Measurements from ENCODE around the gene NUP214.

NUP214 gene

DNA sequence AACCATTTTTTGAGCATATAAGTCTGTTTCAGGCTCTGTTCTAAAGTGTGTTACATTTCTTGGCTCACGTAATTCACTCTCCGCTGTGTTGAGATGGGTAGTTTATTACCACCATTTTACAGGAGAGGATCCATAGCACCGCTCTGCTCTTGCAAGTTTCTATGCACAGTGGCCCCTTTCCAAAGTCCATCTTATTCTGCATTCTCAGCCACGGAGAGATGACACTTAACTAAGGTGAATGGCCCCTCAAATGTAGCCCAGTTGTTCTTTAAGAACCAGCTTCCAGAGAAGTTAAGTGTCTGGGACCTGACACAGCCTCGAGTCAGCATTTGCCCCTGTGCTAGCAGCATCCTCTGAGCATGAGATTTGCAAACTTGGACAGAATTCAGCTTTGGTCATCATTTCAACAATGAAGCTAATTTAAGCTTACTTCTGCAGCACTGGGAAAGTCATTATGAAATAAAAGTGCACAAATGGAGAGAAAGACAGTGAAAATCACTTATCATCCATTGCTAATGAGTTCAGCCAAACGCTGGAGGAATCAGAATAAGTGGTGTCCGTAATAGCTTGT lies 89.0 kb downstream of the NUP214 start:
- no peak for TF ChIP-seq YY1 (IDR thresholded peaks at IDR 0.05; ENCODE audit: insufficient read depth, insufficient read length)
- TF ChIP-seq SUZ12 (IDR thresholded peaks at IDR 0.05; ENCODE audit: extremely low read depth, insufficient read depth, insufficient read length), result no peak
- no peak for TF ChIP-seq ZNF274 (IDR thresholded peaks at IDR 0.05; ENCODE audit: low read depth, low read length)
- Histone ChIP-seq H3K4me1 (ENCODE audit: insufficient read depth, insufficient read length) (no peaks in the 10 kb centered on the region), H3K36me3 (ENCODE audit: insufficient read depth, insufficient read length, low read length) (peaks cover 31% of the 10 kb centered on the region), H3K4me3 (ENCODE audit: insufficient read length, low read depth) (no peak overlapping the region), H3K9ac (ENCODE audit: insufficient read length, low read depth) (no peak overlapping the region), H3K9me3 (ENCODE audit: insufficient read depth, low read length) (peaks cover 19% of the 10 kb centered on the region; the same call in 1 of the 2 replicates), H3K27me3 (ENCODE audit: insufficient read depth, insufficient read length) (no peaks in the 10 kb centered on the region)
- DNase-seq (ENCODE audit: low read depth, low spot score), result no peak

GRCh38 chr9:131214876-131215275 lies 89.5 kb downstream of the NUP214 start:
- no peak overlapping the region for H3K4me3 ChIP-seq (ENCODE audit: insufficient read length, low read depth)
- H3K9ac ChIP-seq (ENCODE audit: insufficient read length, low read depth), result no peak overlapping the region
- DNase-seq (ENCODE audit: low read depth, low spot score), result no peak
- peaks cover 32% of the 10 kb centered on the region for H3K36me3 ChIP-seq (ENCODE audit: insufficient read depth, insufficient read length, low read length)
- H3K4me1 ChIP-seq (ENCODE audit: insufficient read depth, insufficient read length), result no peaks in the 10 kb centered on the region
- no peaks in the 10 kb centered on the region for H3K27me3 ChIP-seq (ENCODE audit: insufficient read depth, insufficient read length)
- TF ChIP-seq SUZ12 (IDR thresholded peaks at IDR 0.05; ENCODE audit: extremely low read depth, insufficient read depth, insufficient read length) (no peak), ZNF274 (IDR thresholded peaks at IDR 0.05; ENCODE audit: low read depth, low read length) (no peak), YY1 (IDR thresholded peaks at IDR 0.05; ENCODE audit: insufficient read depth, insufficient read length) (no peak)
- H3K9me3 ChIP-seq (ENCODE audit: insufficient read depth, low read length), result peaks cover 19% of the 10 kb centered on the region; the same call in 1 of the 2 replicates

DNA sequence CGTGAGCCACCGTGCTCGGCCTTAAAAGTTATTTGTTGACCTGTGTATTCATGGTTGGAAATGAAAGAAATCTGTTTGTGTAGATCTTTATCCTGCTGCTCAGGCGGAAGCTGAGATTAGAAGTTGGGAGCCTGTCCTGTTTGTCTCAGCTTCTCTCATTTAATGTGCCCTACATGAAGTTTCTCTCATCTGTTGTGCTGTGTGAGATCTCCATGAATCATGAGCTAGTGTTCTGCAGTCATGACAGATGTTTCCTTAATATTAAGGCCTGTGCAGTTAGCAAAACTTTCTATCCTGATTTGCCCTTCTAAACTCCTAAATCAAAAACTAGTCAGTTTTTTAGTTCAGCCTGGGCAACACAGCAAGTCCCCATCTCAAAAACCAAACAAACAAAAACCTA lies 91.4 kb downstream of the NUP214 start:
- H3K27me3 ChIP-seq (ENCODE audit: insufficient read depth, insufficient read length), result no peaks in the 10 kb centered on the region
- TF ChIP-seq ZNF274 (IDR thresholded peaks at IDR 0.05; ENCODE audit: low read depth, low read length) (no peak), YY1 (IDR thresholded peaks at IDR 0.05; ENCODE audit: insufficient read depth, insufficient read length) (no peak), SUZ12 (IDR thresholded peaks at IDR 0.05; ENCODE audit: extremely low read depth, insufficient read depth, insufficient read length) (no peak)
- no peak overlapping the region for H3K4me3 ChIP-seq (ENCODE audit: insufficient read length, low read depth)
- H3K4me1 ChIP-seq (ENCODE audit: insufficient read depth, insufficient read length), result no peaks in the 10 kb centered on the region
- DNase-seq (ENCODE audit: low read depth, low spot score), result no peak
- H3K9ac ChIP-seq (ENCODE audit: insufficient read length, low read depth), result no peak overlapping the region
- peaks cover 26% of the 10 kb centered on the region for H3K36me3 ChIP-seq (ENCODE audit: insufficient read depth, insufficient read length, low read length)
- H3K9me3 ChIP-seq (ENCODE audit: insufficient read depth, low read length), result peaks cover 7% of the 10 kb centered on the region; the same call in 1 of the 2 replicates

- H3K4me1 ChIP-seq (ENCODE audit: insufficient read depth, insufficient read length), result no peaks in the 10 kb centered on the region
- H3K9me3 ChIP-seq (ENCODE audit: insufficient read depth, low read length), result 0 out of 2 replicates have a peak, but pooled peaks cover under 1% of the 10 kb centered on the region
- no peaks in the 10 kb centered on the region for H3K27me3 ChIP-seq (ENCODE audit: insufficient read depth, insufficient read length)
- H3K4me3 ChIP-seq (ENCODE audit: insufficient read length, low read depth), result no peak overlapping the region
- no peak for TF ChIP-seq SUZ12 (IDR thresholded peaks at IDR 0.05; ENCODE audit: extremely low read depth, insufficient read depth, insufficient read length)
- TF ChIP-seq ZNF274 (IDR thresholded peaks at IDR 0.05; ENCODE audit: low read depth, low read length), result no peak
- no peak for TF ChIP-seq YY1 (IDR thresholded peaks at IDR 0.05; ENCODE audit: insufficient read depth, insufficient read length)
- no peak for DNase-seq (ENCODE audit: low read depth, low spot score)
- no peak overlapping the region for H3K9ac ChIP-seq (ENCODE audit: insufficient read length, low read depth)
- peaks cover 29% of the 10 kb centered on the region for H3K36me3 ChIP-seq (ENCODE audit: insufficient read depth, insufficient read length, low read length)
Observed at GRCh38 chr9:131217331-131218031, 92.1 kb downstream of the NUP214 start.

DNA sequence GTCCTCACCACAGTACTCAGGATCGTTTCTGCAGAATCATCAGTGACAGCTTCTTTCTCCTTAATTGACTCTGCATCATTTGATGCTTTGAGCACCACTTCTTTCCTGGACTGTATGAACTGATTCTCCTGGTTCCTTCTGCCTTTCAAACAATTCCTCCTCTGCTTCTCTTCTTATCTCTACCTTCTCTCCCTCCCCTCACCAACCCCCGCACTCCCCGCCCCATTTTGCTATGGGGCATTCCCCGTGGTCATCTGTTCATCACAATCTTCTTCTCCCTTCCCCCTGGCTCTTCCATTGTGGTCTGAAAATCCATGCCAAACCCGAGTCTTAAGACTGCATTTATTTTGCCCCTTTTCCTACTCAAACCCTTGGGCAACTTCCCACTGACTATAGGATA lies 93.0 kb downstream of the NUP214 start:
- H3K4me3 ChIP-seq (ENCODE audit: insufficient read length, low read depth), result no peak overlapping the region
- no peaks in the 10 kb centered on the region for H3K9me3 ChIP-seq (ENCODE audit: insufficient read depth, low read length)
- H3K9ac ChIP-seq (ENCODE audit: insufficient read length, low read depth), result no peak overlapping the region
- no peak for DNase-seq (ENCODE audit: low read depth, low spot score)
- no peak for TF ChIP-seq SUZ12 (IDR thresholded peaks at IDR 0.05; ENCODE audit: extremely low read depth, insufficient read depth, insufficient read length)
- no peak for TF ChIP-seq YY1 (IDR thresholded peaks at IDR 0.05; ENCODE audit: insufficient read depth, insufficient read length)
- TF ChIP-seq ZNF274 (IDR thresholded peaks at IDR 0.05; ENCODE audit: low read depth, low read length), result no peak
- H3K4me1 ChIP-seq (ENCODE audit: insufficient read depth, insufficient read length), result no peaks in the 10 kb centered on the region
- no peaks in the 10 kb centered on the region for H3K27me3 ChIP-seq (ENCODE audit: insufficient read depth, insufficient read length)
- H3K36me3 ChIP-seq (ENCODE audit: insufficient read depth, insufficient read length, low read length), result peaks cover 31% of the 10 kb centered on the region

DNA sequence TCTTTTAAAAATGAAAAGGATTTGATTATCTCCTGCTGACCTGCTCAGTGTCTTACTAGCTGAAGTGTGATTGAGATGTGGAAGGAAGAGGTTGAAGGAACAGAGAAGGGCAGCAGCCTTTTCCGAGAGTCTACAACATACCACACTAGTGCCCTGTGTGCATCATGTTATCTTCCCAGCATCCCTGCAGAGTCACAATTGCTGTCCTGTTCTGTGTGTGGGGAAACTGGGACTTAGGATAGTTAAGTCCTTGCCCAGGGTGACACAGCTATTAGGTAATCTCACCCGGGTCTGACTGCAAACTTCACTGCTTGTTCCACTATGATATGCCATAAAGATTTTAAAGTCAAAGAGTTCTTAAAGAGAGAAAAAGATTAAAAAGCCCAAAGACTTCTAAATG lies 95.1 kb downstream of the NUP214 start:
- no peaks in the 10 kb centered on the region for H3K4me1 ChIP-seq (ENCODE audit: insufficient read depth, insufficient read length)
- no peaks in the 10 kb centered on the region for H3K27me3 ChIP-seq (ENCODE audit: insufficient read depth, insufficient read length)
- H3K9me3 ChIP-seq (ENCODE audit: insufficient read depth, low read length), result no peaks in the 10 kb centered on the region
- H3K4me3 ChIP-seq (ENCODE audit: insufficient read length, low read depth), result no peak overlapping the region
- DNase-seq (ENCODE audit: low read depth, low spot score), result no peak
- peaks cover 44% of the 10 kb centered on the region for H3K36me3 ChIP-seq (ENCODE audit: insufficient read depth, insufficient read length, low read length)
- no peak overlapping the region for H3K9ac ChIP-seq (ENCODE audit: insufficient read length, low read depth)
- TF ChIP-seq YY1 (IDR thresholded peaks at IDR 0.05; ENCODE audit: insufficient read depth, insufficient read length) (no peak), SUZ12 (IDR thresholded peaks at IDR 0.05; ENCODE audit: extremely low read depth, insufficient read depth, insufficient read length) (no peak), ZNF274 (IDR thresholded peaks at IDR 0.05; ENCODE audit: low read depth, low read length) (no peak)

DNA sequence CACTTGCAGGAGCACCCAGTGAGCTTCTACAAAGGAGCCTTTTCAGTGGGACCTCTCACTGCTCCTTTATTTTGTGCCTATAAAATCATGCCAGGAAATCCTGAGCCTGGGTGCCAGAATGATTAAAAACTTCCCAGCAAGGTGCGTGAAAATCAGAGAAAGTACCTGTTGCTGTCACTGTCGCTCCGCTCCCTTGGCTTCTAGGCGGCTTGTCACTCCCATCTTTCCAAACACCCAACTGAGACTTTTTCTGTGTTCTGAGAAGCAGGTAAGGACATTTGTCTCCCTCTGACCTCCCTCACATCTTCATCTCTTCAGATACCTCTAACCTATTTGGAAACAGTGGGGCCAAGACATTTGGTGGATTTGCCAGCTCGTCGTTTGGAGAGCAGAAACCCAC lies 97.1 kb downstream of the NUP214 start:
- peaks cover 3% of the 10 kb centered on the region for H3K4me1 ChIP-seq (ENCODE audit: insufficient read depth, insufficient read length)
- no peaks in the 10 kb centered on the region for H3K27me3 ChIP-seq (ENCODE audit: insufficient read depth, insufficient read length)
- peaks cover 46% of the 10 kb centered on the region for H3K36me3 ChIP-seq (ENCODE audit: insufficient read depth, insufficient read length, low read length)
- H3K9me3 ChIP-seq (ENCODE audit: insufficient read depth, low read length), result no peaks in the 10 kb centered on the region
- TF ChIP-seq YY1 (IDR thresholded peaks at IDR 0.05; ENCODE audit: insufficient read depth, insufficient read length) (no peak), ZNF274 (IDR thresholded peaks at IDR 0.05; ENCODE audit: low read depth, low read length) (no peak), SUZ12 (IDR thresholded peaks at IDR 0.05; ENCODE audit: extremely low read depth, insufficient read depth, insufficient read length) (no peak)
- H3K9ac ChIP-seq (ENCODE audit: insufficient read length, low read depth), result no peak overlapping the region
- no peak overlapping the region for H3K4me3 ChIP-seq (ENCODE audit: insufficient read length, low read depth)
- no peak for DNase-seq (ENCODE audit: low read depth, low spot score)
